Ovary (tissue), 3 donors: ENCODE data around the gene RGS12.

Experiments used
- CTCF ChIP-seq, 3 donors: fragments of 450-650 bp in 2 of 3; fragments of 200-600 bp in 1 of 3; IDR thresholded peaks; one replicate each; pipeline versions ENCODE4 v1.5.1 to v1.8.0; 2016 to 2022; ENCODE audit warnings: antibody characterized with exemption in 3 of 3, mild to moderate bottlenecking in 1 of 3
- POLR2A ChIP-seq: fragments of 450-650 bp; IDR thresholded peaks from one replicate; pipeline ENCODE4 v1.6.1; 2017; ENCODE audit warnings: antibody characterized with exemption, mild to moderate bottlenecking, moderate library complexity
- donor health status: DM: no; HTN: no; CAD: no.

GRCh38 chr4:3267576-3268394, 25.0 kb upstream of the RGS12 start:
- TF ChIP-seq CTCF (IDR thresholded peaks at IDR 0.05), result no peak
- no peak for TF ChIP-seq POLR2A
